ENCODE measurements around the gene SAV1.
"Not testable (repeated sequence)": the region's sequence is repeated elsewhere in the genome, so short reads cannot be mapped to it uniquely, and the experiment has no call there.

SAV1 gene

GRCh38 chr14:50667996-50668825, at the start of gene SAV1:
TSS of gene SAV1 (minus strand) at chr14:50668306. CDS start at chr14:50667967, 339 bp downstream.
- DNase-seq = peak; percentile 75

GRCh38 chr14:50717811-50718210, 49.7 kb upstream of the SAV1 start:
- DNase-seq = no peak

- no peak for DNase-seq
Measured at GRCh38 chr14:50714450-50715073, 46.5 kb upstream of the SAV1 start.

GRCh38 chr14:50711043-50711442, 42.9 kb upstream of the SAV1 start:
- no peak for DNase-seq

- no peak for DNase-seq
Measured at GRCh38 chr14:50705026-50705593, 37.0 kb upstream of the SAV1 start.

GRCh38 chr14:50704454-50705010, 36.4 kb upstream of the SAV1 start:
- DNase-seq = no peak

- DNase-seq = no peak
Measured at GRCh38 chr14:50697659-50698290, 29.7 kb upstream of the SAV1 start.

GRCh38 chr14:50694260-50694659, 26.2 kb upstream of the SAV1 start:
- DNase-seq = not testable (repeated sequence)

- no peak for DNase-seq
Measured at GRCh38 chr14:50688875-50689274, 20.8 kb upstream of the SAV1 start.

- DNase-seq = no peak
Measured at GRCh38 chr14:50679674-50680073, 11.6 kb upstream of the SAV1 start.

- DNase-seq = no peak
Measured at GRCh38 chr14:50678163-50678562, 10.1 kb upstream of the SAV1 start.

- no peak for DNase-seq
Measured at GRCh38 chr14:50677527-50678063, 9.5 kb upstream of the SAV1 start.

GRCh38 chr14:50676814-50677516, 8.9 kb upstream of the SAV1 start:
- no peak for DNase-seq

- no peak for DNase-seq
Measured at GRCh38 chr14:50675597-50675996, 7.5 kb upstream of the SAV1 start.

- no peak for DNase-seq
Measured at GRCh38 chr14:50670866-50671256, 2.8 kb upstream of the SAV1 start.

GRCh38 chr14:50670196-50670865, 2.2 kb upstream of the SAV1 start:
- no peak for DNase-seq

GRCh38 chr14:50669441-50669986, 1.4 kb upstream of the SAV1 start:
- no peak for DNase-seq

- DNase-seq = no peak
Measured at GRCh38 chr14:50668826-50669143, 679 bp upstream of the SAV1 start.

- DNase-seq = peak; percentile 33
Measured at GRCh38 chr14:50667684-50667995, 466 bp downstream of the SAV1 start.

GRCh38 chr14:50666772-50667683, 1.1 kb downstream of the SAV1 start:
- peak; percentile 27 for DNase-seq

GRCh38 chr14:50665300-50665699, 2.8 kb downstream of the SAV1 start:
- DNase-seq = not testable (repeated sequence)
